ENCODE data around the gene WDR11.
"Not testable (repeated sequence)": the region's sequence is repeated elsewhere in the genome, so short reads cannot be mapped to it uniquely, and the experiment has no call there.

WDR11 gene

GRCh38 chr10:120841522-120842189 lies 9.5 kb upstream of the WDR11 start:
- no peak for DNase-seq

GRCh38 chr10:120854388-120854787 lies 3.2 kb downstream of the WDR11 start:
- DNase-seq: no peak

GRCh38 chr10:120861178-120861855 lies 10.2 kb downstream of the WDR11 start:
- no peak for DNase-seq

- DNase-seq: no peak
These were observed 22.6 kb downstream of the WDR11 start for GRCh38 chr10:120873741-120874140.

- no peak for DNase-seq
These were observed 31.9 kb downstream of the WDR11 start for GRCh38 chr10:120883071-120883470.

- DNase-seq: no peak
These were observed 36.3 kb downstream of the WDR11 start for GRCh38 chr10:120887482-120887881.

- DNase-seq: no peak
These were observed 40.2 kb downstream of the WDR11 start for GRCh38 chr10:120891365-120891764.

GRCh38 chr10:120894556-120894955 lies 43.4 kb downstream of the WDR11 start:
- DNase-seq: no peak

- no peak for DNase-seq
These were observed 46.2 kb downstream of the WDR11 start for GRCh38 chr10:120897343-120897742.

- DNase-seq: no peak
These were observed 54.1 kb downstream of the WDR11 start for GRCh38 chr10:120905268-120905667.

GRCh38 chr10:120917521-120918250 lies 66.5 kb downstream of the WDR11 start:
- DNase-seq: no peak

GRCh38 chr10:120923886-120924285 lies 72.7 kb downstream of the WDR11 start:
- DNase-seq: not testable (repeated sequence)

GRCh38 chr10:120926611-120927010 lies 75.4 kb downstream of the WDR11 start:
- DNase-seq: no peak

GRCh38 chr10:120927352-120927751 lies 76.2 kb downstream of the WDR11 start:
- no peak for DNase-seq

GRCh38 chr10:120929166-120929565 lies 78.0 kb downstream of the WDR11 start:
- DNase-seq: no peak

- no peak for DNase-seq
These were observed 80.3 kb downstream of the WDR11 start for GRCh38 chr10:120931423-120931822.

- DNase-seq: no peak
These were observed 80.8 kb downstream of the WDR11 start for GRCh38 chr10:120931999-120932398.

GRCh38 chr10:120938822-120939221 lies 87.7 kb downstream of the WDR11 start:
- DNase-seq: no peak

- no peak for DNase-seq
These were observed 89.2 kb downstream of the WDR11 start for GRCh38 chr10:120940299-120940900.

GRCh38 chr10:120941501-120941900 lies 90.3 kb downstream of the WDR11 start:
- no peak for DNase-seq

- DNase-seq: peak; percentile 73
These were observed 91.7 kb downstream of the WDR11 start for GRCh38 chr10:120942806-120943413.

GRCh38 chr10:120943542-120943941 lies 92.4 kb downstream of the WDR11 start:
- no peak for DNase-seq

- no peak for DNase-seq
These were observed 93.5 kb downstream of the WDR11 start for GRCh38 chr10:120944586-120945125.
